Activated naive CD4-positive, alpha-beta T cell treated with anti-CD3 and anti-CD28 coated beads, Interleukin-2, amount 50 U/mL, for 72 hours (primary cell): ENCODE measurements around the gene HHIPL2. TPM values are rescaled to one million over a fixed set of nuclear protein-coding genes. Genes with fewer than 3 reads are reported as not detected.
"Not testable (repeated sequence)": the region's sequence is repeated elsewhere in the genome, so short reads cannot be mapped to it uniquely, and the experiment has no call there.

Experiments
- ATAC-seq, 2 donors: fragments of 150-1000 bp; cut with Tn5 transposase; 2 replicates each; pipeline ENCODE4 v1.10.0; 2021; ENCODE audit warnings: mild to moderate bottlenecking in 2 of 2, moderate library complexity in 2 of 2
- DNase-seq, 2 donors: peaks; one replicate each; pipeline ENCODE4 v3.0.0; 2021 to 2022; ENCODE audit warnings: low spot score in 2 of 2
- H3K27ac Mint-ChIP-seq, 2 donors: one replicate each; pipeline ENCODE4 v1.8.0; 2022; ENCODE audit warnings: mild to moderate bottlenecking in 2 of 2, mixed read lengths in 2 of 2
- H3K36me3 Mint-ChIP-seq, 2 donors: one replicate each; pipeline ENCODE4 v1.8.0; 2022; ENCODE audit warnings: mixed read lengths in 2 of 2
- H3K9me3 Mint-ChIP-seq, 2 donors: one replicate each; pipeline ENCODE4 v1.8.0; 2022; ENCODE audit warnings: mixed read lengths in 2 of 2
- total RNA-seq, 2 donors: library from RNA; stranded (reverse); gene quantifications; one replicate each; pipeline ENCODE4 v1.2.3, GENCODE V29; 2022

HHIPL2 gene
- total RNA-seq, 2 donors from 2014 or later, result 0.45 TPM; not detected in 1

GRCh38 chr1:222552882-222553281 lies 5.0 kb upstream of the HHIPL2 start:
- no peak overlapping the region for H3K27ac Mint-ChIP-seq
- no peaks in the 10 kb centered on the region for H3K36me3 Mint-ChIP-seq
- no peak for ATAC-seq
- no peak for DNase-seq
- H3K9me3 Mint-ChIP-seq, result no peaks in the 10 kb centered on the region

- ATAC-seq, result no peak
- no peak for DNase-seq
- H3K36me3 Mint-ChIP-seq, result peaks cover 0 to 4% of the 10 kb centered on the region in 2 donors
- H3K27ac Mint-ChIP-seq, result no peak overlapping the region
- no peaks in the 10 kb centered on the region for H3K9me3 Mint-ChIP-seq
These were observed 667 bp downstream of the HHIPL2 start for GRCh38 chr1:222547260-222547614.

DNA sequence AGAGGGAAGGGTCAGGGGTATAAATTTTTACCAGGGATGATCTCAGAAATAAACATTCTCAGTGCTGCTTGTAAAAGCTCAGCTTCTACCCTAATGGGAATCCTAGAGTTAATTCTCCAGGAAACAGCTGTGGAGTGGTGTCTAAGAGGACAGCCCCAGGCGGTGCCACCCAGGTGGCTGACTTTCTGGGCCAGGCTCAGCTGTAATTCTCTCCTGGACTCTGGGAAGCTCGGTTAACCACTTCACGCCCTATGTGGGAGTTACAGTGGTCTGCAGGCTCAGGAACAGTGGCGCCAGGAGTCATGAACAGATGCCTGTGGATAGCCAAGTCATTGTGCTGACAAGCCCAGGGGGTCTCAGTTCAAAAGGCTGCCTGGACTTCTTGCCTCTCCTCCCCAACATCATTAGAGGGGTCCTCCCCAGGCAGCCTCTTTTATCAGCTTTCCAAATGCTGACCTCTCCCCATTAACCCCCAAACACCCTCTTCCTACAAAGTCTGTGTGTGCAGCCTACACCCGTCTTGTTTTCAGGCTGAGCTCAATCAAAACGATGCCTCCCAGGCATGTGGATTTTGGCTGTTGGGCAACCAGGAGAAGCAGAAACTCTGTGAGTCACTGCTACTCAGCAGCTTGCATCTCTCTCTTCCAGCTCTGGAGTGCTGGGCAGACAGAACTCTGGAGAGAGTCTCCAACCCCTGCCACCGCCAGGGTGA lies 1.2 kb downstream of the HHIPL2 start:
- no peak for DNase-seq
- no peak for ATAC-seq
- Mint-ChIP-seq H3K36me3 (peaks cover 0 to 4% of the 10 kb centered on the region in 2 donors), H3K9me3 (no peaks in the 10 kb centered on the region), H3K27ac (no peak overlapping the region)

DNA sequence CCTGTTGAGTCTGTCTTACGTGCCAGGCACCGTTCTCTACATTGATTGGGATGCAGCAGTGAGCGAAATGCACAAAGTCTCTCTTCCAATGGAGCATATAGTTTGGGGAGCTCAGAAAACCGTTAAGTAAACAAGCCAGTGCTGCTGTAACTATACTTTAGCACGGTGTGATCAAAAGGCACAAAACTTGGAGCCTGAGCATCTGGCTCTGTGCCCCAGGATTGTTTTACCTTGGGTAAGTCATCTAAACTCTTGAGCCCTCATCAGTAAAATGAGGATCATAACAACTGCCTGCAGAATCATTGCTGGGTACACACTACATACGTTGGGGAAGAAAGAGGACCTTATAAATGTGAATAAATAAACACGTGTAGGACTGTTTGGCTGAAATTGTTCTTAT lies 1.8 kb downstream of the HHIPL2 start:
- no peak for DNase-seq
- H3K27ac Mint-ChIP-seq, result no peak overlapping the region
- H3K36me3 Mint-ChIP-seq, result peaks cover 0 to 4% of the 10 kb centered on the region in 2 donors
- H3K9me3 Mint-ChIP-seq, result no peaks in the 10 kb centered on the region
- no peak for ATAC-seq

DNA sequence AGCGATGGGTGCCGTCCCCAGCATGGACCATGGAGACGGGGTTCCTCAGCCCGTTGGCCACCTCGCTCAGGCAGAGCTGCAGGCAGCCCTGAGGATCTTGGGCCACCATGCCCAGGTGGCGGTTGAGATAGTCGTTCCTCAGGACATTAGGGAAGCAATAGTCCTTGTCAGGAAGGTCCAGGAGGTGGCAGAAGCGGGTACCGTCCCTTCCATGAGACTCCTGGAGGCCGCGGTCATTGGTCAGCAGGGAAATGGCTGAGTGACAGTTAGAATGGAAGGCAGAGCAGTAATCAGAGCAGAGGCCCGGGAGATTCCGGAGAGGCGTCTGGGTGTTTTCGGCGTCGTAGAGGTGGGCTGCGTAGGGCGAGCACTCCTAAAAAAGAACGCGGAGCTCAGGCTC lies 4.1 kb downstream of the HHIPL2 start:
- ATAC-seq, result no peak
- no peak overlapping the region for H3K27ac Mint-ChIP-seq
- no peak for DNase-seq

GRCh38 chr1:222540598-222540995 lies 7.3 kb downstream of the HHIPL2 start:
- Mint-ChIP-seq H3K36me3 (peaks cover 0 to 4% of the 10 kb centered on the region in 2 donors), H3K27ac (no peak overlapping the region), H3K9me3 (no peaks in the 10 kb centered on the region)
- ATAC-seq, result no peak
- no peak for DNase-seq

More for the DNA sequence above, 4.1 kb downstream of the HHIPL2 start:
- H3K9me3 Mint-ChIP-seq, result no peaks in the 10 kb centered on the region
- peaks cover 0 to 4% of the 10 kb centered on the region in 2 donors for H3K36me3 Mint-ChIP-seq

DNA sequence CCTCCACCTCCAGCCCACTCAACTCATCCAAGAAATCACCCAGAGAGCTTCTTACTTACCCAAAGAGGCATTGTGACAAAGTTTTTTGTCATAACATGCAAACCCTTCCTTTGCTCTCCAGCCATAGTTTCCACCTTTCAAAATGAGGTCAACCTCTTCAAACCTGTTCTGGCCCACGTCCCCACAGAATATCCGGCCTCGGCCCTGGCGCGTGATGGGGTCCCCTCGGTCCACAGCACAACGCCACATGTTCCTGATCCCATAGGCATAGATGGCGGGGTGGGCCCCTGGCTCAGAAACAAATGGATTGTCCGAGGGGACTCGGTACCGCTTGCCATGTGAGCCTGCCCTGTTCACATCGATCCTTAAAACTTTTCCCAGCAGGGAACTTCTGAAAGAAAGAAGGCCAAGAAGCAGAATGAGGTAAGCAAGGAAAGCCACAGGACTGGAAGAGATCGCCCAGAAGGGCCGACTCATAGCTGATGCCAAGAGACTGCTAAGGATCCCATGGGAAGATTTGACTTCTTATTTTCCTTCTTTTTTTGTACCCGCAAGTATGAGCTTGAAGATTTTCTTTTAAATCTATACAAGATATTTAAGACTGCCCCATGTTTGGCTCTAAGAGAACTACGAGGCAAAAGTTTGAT lies 7.8 kb downstream of the HHIPL2 start:
- ATAC-seq, result no peak
- H3K27ac Mint-ChIP-seq, result no peak overlapping the region

DNA sequence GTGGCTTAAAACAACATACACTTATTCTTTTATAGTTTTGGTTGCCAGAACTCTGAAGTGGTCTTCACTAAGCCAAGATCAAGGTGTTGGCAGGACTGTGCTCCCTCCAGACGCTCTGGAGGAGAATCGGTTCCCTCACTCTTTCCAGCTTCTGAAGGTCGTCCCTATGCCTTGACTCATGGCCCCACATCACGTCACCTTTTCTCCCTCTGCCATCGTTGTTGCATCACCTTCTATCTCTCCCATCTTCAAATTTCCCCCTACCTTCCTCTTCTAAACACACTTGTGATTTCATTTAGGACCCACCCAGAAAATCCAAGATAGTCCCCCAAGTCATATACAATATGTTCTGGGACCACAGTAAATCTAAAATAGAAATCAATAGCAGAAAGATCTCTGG lies 12.4 kb downstream of the HHIPL2 start:
- ATAC-seq (no peak), DNase-seq (no peak)
- Mint-ChIP-seq H3K27ac (no peak overlapping the region), H3K36me3 (no peaks in the 10 kb centered on the region), H3K9me3 (no peaks in the 10 kb centered on the region)

More for the DNA sequence above, 7.8 kb downstream of the HHIPL2 start:
- DNase-seq, result no peak
- Mint-ChIP-seq H3K36me3 (peaks cover 0 to 4% of the 10 kb centered on the region in 2 donors), H3K9me3 (no peaks in the 10 kb centered on the region)

GRCh38 chr1:222530852-222531251 lies 17.1 kb downstream of the HHIPL2 start:
- Mint-ChIP-seq H3K9me3 (peaks cover 7 to 8% of the 10 kb centered on the region in 2 donors), H3K36me3 (peaks cover 0 to 9% of the 10 kb centered on the region in 2 donors), H3K27ac (no peak overlapping the region)
- DNase-seq (no peak), ATAC-seq (no peak)

- H3K36me3 Mint-ChIP-seq, result peaks cover 0 to 9% of the 10 kb centered on the region in 2 donors
- ATAC-seq, result no peak
- no peak for DNase-seq
- H3K9me3 Mint-ChIP-seq, result peaks cover 7 to 8% of the 10 kb centered on the region in 2 donors
- no peak overlapping the region for H3K27ac Mint-ChIP-seq
These were observed 18.0 kb downstream of the HHIPL2 start for GRCh38 chr1:222529916-222530315.

GRCh38 chr1:222529181-222529580 lies 18.7 kb downstream of the HHIPL2 start:
- peaks cover 0 to 9% of the 10 kb centered on the region in 2 donors for H3K36me3 Mint-ChIP-seq
- no peak for DNase-seq

GRCh38 chr1:222525951-222526350 lies 22.0 kb downstream of the HHIPL2 start:
- Mint-ChIP-seq H3K36me3 (peaks cover 0 to 9% of the 10 kb centered on the region in 2 donors), H3K27ac (no peak overlapping the region), H3K9me3 (peaks cover 8 to 13% of the 10 kb centered on the region in 2 donors)
- DNase-seq (no peak), ATAC-seq (no peak)

More at GRCh38 chr1:222529181-222529580, 18.7 kb downstream of the HHIPL2 start:
- no peak for ATAC-seq
- H3K9me3 Mint-ChIP-seq, result peaks cover 7 to 8% of the 10 kb centered on the region in 2 donors
- H3K27ac Mint-ChIP-seq, result no peak overlapping the region

GRCh38 chr1:222523852-222524251 lies 24.1 kb downstream of the HHIPL2 start:
- Mint-ChIP-seq H3K27ac (no peak overlapping the region), H3K36me3 (peaks cover 0 to 9% of the 10 kb centered on the region in 2 donors), H3K9me3 (peaks cover 8 to 13% of the 10 kb centered on the region in 2 donors)
- ATAC-seq, result no peak
- no peak for DNase-seq

GRCh38 chr1:222522105-222522915 lies 25.6 kb downstream of the HHIPL2 start:
- peaks cover 0 to 2% of the 10 kb centered on the region in 2 donors for H3K36me3 Mint-ChIP-seq
- H3K9me3 Mint-ChIP-seq, result peaks cover 1 to 7% of the 10 kb centered on the region in 2 donors
- no peak for ATAC-seq
- no peak for DNase-seq
- no peak overlapping the region for H3K27ac Mint-ChIP-seq

DNA sequence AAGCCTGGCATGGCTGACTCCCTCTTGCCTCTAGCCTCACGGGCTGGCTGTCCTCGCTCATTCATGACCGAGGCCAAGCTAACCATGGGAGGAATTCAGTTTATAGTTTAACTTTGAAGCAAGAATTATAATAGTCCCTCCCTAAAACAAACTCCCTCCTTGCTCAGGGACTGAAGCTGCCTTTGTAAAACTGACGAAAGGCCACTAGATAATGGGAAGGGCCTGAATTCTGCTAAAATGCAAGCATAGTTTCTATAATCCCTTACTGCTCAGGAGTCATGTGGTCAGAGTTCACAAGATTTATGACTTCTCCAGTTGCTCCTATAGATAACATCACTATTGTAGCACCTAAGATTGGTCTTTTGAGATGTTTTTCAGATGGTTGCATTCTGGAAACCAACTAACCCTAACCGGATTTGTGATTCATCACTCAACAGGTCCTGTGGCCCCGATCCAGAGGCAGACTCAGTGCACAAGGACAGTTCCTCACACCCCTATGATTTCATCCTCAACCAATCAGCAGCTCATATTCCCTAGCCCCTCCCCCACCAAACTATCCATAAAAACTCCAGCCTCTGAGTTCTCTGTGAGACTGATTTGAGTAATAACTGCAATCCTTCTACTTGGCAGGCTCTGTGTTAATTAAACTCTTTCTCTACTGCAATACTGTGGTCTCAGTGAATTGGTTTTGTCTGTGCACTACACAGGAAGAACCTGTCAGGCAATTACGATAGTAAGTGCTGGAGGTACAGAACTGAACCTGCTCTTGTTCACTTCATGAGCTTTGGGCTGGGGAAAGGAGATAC lies 26.4 kb downstream of the HHIPL2 start:
- ATAC-seq (no peak), DNase-seq (no peak)
- Mint-ChIP-seq H3K36me3 (no peaks in the 10 kb centered on the region), H3K9me3 (peaks cover 0 to 6% of the 10 kb centered on the region in 2 donors), H3K27ac (no peak overlapping the region)

- H3K27ac Mint-ChIP-seq, H3K9me3 Mint-ChIP-seq, DNase-seq, H3K36me3 Mint-ChIP-seq, ATAC-seq: not testable (repeated sequence)
These were observed 58.4 kb downstream of the HHIPL2 start for GRCh38 chr1:222489496-222489895.
